GM10847 (cell line): ENCODE measurements around the gene PLEKHG3.

ENCODE experiments used
- POLR2A ChIP-seq: IDR thresholded peaks from 2 replicates; pipeline ENCODE4 v1.6.1; 2011; ENCODE audit not compliant: insufficient read length; ENCODE audit errors: extremely low read depth

The PLEKHG3 gene

DNA sequence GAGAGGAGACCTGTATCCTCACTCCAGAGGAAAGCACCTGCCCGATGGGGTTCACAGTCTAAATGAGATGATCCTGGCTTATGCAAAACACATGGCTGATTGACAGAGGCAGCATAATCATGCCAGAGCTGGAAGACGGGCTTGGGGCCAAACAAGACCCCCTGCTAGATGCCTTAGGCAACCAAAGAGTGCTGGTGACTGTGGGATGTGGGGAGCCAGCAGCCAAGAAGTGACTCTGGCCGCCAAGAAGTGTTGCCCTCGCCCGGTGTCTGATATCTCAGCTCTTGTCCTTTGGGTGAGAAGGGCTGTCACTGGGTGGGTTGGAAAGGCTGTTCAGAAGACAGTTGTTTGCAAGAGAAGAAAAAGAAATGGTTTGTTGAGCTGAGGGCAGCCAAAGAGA is 56.7 kb downstream of the PLEKHG3 start:
- TF ChIP-seq POLR2A, result no peak

DNA sequence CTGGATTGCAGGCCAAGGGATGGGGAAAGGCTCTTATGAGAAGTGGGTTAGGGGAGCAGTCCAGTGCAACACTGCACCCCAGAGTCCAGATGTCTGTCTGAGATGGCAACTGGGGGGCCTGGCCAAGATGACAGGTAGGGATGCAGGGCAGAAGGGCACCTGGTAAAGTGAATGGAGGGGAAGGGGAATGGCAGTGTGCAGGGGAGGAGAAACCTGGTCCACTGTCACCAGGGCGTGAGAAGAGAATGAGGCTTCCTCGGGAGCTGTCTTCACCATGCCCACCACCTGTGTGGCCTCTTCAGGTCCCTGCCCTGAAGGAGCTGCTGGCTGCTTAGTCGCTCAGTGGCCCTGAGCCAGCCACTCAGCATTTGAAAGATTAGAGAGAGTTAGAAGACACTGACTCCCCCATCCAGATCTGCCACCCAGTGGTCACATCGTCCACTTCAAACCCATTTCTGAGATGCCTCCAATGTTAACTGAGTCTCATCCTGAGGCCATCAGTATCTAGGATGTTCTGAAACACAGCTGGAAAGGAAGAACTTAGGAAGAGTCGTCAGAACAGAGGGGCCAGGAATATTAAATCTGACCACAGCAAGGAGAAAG is 57.3 kb downstream of the PLEKHG3 start:
- no peak for TF ChIP-seq POLR2A

DNA sequence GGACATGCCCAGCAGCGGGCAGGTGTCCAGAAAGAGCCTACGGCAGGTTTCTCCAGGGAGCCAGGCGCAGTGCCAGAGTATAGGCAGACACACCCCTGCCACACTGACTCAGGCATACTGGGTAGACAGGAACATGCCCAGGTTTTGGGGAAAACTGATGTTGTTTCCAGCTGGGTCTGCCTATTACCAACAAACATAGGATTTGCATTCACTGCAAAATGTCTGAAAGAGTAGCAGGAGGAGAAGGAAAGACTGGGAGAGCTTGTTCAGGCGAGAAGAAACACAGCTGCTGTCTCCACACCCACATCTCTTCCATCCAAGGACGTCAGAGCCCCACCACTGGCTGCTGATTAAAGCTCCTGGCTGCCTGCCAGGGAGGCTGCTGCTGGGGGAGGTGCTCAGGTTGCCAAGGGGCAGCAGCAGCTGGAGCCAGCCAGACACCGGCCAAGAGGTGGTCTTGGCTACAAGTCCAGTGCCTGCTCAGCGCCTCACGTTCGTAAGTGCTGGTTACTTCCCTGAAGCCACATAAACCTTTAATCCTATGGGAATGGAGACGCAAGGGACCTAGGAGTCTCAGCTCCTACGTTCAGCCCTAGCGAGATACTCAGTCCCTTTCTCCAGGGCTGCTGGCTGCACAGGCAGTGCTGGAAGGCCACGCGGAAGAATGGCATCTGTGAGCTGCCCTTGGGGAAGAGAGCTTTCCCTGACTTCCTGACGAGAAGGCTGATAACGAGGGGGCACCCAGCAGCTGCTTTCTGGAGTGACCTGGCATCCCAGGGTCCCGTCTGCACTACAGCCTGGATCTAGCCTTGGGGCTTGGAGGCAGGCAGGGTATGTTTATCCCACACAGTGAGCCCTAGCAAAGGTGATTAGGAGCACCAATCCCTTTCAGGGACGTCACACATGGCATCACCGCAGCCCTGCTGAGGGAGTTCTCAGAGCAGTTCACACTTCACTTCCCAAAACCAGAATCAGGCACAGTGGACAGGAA is 58.1 kb downstream of the PLEKHG3 start:
- no peak for TF ChIP-seq POLR2A

- TF ChIP-seq POLR2A, result no peak
These were observed 59.0 kb downstream of the PLEKHG3 start for GRCh38 chr14:64763085-64763782.

- TF ChIP-seq POLR2A, result no peak
These were observed 59.8 kb downstream of the PLEKHG3 start for GRCh38 chr14:64763801-64764621.

DNA sequence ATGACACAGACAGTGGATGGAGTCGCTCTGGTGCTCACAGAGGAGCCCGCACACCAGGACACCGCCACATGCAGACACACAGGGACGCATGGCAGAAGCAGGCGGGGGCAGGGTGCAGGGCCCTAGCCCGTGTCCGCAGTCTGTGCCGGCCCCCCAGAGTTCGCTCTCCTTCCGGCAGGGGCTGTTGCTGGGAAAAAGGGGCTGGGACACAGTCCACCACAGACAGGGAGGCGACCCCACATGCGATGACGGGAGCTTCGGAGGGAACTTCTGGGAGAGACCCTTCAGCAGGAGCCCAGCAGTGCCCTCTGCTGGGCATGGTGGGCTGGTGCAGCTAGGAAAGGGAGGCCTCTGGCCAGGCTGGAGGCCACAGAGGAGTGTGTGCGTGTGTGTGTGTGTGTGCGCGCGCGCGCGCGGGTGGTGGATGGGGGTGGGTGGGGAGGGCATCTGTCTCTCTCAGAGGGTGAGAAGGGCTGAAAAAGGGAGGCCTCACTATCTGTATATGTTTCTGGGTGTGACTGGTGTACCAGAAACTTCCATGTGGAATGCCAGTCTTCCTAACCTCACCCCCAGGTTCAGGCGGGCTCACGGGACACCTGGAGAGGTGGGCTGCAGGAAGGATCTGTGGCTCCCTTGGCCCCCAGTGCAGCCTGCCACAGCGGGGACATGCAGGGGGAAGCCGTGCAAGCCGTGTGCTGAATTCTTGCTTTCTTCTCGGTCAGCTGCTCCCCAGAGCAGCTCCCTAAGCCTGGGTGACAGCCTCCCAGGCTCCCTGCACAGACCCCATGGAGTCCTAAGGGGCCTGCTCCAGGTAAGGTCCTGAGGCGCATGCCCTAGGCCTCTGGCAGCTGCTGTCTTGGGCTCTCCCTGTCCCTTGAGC is 60.7 kb downstream of the PLEKHG3 start:
- no peak for TF ChIP-seq POLR2A

- no peak for TF ChIP-seq POLR2A
These were observed 61.6 kb downstream of the PLEKHG3 start for GRCh38 chr14:64765740-64766302.

DNA sequence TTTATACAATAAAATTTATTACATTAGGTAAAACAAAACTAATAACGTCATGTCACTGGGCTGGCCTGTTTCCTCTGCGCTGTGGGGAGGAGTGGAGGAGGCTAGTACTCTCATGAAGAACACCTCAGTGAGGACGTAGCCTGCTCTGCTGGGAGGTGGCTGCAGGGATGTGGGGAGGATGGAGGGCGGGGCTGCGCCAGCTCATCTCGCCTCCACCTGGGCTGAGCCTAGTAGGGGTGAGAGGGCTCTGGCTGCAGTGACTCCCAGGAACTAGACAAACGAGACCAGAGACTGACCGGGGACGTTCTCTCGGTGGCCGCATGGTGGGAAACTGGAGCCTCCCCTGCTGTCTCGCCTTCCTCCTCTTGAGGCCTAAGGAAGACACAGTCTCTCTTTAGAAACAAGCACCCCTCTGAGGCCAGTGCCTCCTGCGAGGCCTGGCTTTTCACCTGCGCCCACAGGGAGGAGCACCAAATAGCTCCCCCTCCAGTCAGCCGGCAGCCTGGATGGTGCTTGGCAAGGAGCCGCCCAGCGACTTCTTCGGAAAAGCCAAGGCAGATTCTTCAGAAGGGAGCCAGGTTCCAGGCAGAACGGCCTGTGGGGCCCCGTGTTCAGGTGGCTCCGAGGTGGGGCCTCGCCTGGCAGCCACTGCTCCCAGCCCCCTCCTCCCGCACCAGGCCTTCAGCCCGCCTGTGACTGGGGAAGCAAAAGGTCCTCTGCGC is 62.4 kb downstream of the PLEKHG3 start:
- TF ChIP-seq POLR2A, result no peak

GRCh38 chr14:64767215-64767964 is 63.2 kb downstream of the PLEKHG3 start:
- no peak for TF ChIP-seq POLR2A

DNA sequence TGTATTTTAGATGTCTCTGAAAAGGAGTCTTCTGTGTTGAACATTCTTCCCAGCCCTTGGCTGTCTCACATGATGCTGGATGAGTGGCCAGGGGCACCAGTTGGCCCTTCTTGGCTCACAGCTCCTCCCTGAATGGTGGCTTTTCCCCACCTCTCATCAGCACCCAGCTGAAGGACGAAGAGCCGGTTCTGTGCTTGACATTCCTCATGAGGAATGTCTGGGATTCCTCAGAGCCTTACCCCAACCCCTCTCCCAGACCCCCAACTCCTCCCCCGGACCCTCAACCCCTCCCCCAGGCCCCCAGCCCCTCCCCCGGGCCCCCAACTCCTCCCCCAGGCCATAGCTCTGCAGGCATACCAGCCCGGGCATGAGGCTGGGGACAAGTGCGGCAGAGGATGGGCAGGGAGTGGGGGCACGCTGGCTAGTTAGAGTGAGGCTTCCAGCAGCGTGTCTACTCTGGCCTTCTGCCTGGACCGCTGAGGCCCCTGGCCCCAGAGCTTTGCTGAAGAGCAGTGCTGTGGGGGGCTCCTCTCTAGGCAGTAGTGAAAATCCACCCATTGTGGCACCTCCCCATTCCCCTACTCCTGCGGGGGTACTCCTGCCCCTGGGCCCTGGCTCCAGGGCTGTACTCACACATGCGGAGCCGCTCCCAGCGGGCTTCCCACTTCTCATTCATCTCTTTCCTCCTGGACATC is 64.3 kb downstream of the PLEKHG3 start:
- TF ChIP-seq POLR2A, result no peak

DNA sequence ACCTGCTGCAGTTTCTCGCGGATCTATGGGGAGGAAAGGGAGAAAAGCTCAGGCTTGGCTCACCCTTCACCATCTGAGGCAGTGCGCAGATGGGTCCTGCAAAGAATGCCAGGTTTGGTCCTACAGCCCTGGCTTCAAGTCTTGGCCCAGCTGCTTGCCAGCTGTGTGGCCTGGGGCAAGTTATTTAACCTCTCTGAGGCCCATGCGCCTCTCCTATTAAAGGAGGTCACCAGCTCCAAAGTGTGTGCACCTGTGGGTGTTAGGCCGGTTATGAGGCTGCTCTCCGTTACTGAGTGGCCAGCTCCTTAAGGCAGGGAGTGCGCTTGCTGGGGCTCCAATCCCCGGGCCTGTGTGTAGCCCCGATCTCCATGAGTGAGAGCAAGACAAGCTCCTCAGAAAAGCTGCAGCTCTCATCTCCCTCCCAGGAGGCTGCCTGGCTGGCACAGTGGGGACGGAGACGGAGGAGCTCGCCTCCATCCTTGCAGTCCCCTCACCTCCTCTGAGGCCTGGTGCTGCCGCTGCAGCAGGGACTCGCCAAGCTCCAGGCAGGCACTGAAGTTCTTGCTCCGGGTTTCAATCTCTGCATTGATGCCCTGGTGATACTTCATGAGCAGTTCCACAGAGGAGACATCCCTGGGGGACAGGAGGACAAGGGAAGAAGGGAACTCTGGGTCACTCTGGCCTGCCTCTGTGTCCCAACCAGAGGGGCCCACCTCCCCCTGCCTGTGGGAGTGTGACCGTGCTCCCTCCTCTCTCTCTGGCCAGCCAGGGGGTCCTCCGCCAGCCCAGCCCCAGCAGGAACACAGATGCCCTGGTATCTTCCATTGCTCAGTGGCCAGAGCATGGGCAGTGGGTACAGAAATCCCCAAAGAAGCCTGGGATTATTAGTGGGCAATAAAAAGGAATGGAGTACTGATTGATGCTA is 65.1 kb downstream of the PLEKHG3 start:
- no peak for TF ChIP-seq POLR2A
